Measurements from ENCODE around the gene SLC22A15.

The SLC22A15 gene

DNA sequence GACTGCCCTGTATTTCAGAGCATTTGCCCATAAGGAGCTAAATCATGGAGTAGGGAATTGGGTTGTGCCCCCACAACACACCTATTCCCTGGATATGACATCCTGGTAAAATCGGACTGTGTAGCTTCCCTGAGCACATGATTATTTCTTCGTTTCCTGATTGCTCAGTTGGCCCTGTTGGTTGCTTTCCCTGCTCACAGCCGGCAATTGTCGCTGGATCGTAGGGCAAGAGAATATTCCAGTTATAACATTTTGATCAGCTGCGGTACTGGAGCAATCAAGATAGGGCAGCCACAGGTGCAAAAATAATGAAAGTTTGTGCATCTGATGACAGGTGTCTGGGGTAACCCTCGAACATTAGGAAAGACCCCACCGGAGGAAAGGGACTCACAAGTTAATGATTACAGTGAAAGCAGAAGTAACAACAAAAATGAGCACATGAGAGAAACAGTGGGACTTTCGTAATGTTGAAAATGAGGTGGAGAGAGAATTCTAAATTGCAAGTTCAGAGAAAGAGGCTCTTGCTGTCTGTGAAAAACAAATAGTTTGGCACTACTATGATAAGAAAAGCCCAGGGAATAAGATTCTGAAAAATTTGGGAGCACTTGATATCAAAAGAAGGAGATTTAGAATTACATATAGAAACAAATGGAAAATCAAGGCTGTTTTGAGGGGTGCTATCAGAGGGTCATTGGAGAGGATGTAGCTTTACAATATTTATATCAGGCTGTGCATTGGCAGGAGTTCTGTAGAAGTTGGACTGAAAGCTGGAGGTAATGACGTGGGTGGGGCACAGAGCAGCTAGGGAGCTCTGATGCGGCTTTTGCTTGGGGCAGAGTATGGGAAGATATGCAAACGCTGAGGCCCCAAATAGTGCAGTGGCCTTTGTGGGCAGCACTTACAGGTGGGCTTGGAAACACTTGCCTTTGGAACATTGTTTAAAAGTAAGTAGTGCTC is 134.5 kb downstream of the SLC22A15 start, which contains the start of gene MAB21L3:
Gene MAB21L3, plus strand, starts transcription at position 833 of the 957 bp plus-strand sequence. CDS start 1,217 bp downstream, outside the sequence.
- no peak for FAIRE-seq

DNA sequence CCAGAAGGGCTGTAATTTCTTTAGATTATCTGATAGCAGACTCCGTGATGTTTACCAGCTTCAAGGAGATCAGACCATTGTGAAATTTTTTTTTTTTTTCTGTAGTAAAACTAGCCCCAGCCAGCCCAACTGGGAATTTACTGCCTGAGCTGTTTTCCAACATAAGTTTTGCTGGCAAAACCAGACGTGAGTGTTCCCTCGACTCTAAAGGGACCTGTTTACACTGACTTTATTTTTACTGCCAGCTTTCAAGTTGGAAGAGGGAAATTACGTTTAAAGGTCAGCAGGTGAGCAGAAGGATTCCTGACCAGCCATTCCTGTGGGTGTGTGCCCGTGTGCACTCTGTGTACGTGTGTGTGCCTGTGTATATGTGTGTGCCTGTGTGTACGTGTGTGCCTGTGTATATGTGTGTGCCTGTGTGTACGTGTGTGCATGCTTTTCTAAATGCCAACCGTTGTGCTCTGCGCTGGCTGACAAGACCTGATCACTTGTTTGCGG is 135.3 kb downstream of the SLC22A15 start:
- no peak for FAIRE-seq

DNA sequence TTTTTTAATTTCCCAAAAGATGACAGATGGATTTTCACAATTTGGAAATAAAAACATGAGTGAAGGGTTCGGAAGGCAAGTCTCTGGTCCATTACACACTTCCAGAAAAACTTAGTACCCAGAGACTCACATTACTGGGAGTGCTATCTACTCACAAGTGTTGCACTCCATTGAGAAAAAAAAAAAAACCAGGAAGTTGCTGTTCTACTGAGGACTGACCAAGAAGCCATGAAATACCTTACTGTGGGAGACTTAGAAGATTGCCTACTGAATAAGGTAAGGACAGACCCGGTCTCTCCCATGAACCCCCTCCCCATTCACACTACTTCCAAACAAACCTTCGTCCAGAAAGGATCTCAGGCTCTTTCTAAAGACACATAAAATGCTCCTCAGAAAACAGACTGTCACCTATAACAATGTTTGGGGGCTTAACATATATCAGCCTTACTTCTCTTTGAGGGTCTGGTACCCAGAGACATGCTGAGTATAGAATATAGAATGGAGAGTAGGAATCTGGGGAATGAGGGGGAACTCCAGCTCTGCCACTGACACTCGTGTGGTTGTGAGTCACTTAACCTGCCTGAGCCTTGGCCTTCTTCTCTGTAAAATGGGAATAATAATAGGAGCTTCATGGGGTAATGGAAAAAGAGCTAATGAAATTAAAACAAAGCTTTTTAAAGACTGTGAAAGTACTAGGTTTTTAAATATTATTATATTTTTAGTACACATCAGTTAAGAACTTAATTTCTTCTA is 136.3 kb downstream of the SLC22A15 start:
- no peak for FAIRE-seq

DNA sequence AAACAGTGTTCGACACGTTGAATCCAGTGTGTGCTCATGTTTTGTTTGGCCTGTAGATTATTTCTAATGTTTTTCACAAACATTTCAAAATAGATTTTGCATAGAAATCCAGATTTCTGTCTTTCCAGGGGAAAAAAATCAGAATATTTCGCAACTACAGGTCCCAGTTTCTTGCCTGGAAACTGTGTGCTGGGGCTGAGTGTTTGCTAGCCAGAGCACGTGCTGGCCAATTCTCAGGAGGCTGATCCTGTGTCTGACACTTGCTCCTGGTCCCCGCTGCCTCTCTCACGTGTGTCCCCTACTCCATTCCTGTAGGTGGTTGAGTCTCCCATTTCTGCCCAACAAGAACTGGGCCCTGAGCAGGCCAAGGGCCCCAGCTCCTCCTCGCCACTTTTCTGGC is 137.3 kb downstream of the SLC22A15 start:
- no peak for FAIRE-seq

DNA sequence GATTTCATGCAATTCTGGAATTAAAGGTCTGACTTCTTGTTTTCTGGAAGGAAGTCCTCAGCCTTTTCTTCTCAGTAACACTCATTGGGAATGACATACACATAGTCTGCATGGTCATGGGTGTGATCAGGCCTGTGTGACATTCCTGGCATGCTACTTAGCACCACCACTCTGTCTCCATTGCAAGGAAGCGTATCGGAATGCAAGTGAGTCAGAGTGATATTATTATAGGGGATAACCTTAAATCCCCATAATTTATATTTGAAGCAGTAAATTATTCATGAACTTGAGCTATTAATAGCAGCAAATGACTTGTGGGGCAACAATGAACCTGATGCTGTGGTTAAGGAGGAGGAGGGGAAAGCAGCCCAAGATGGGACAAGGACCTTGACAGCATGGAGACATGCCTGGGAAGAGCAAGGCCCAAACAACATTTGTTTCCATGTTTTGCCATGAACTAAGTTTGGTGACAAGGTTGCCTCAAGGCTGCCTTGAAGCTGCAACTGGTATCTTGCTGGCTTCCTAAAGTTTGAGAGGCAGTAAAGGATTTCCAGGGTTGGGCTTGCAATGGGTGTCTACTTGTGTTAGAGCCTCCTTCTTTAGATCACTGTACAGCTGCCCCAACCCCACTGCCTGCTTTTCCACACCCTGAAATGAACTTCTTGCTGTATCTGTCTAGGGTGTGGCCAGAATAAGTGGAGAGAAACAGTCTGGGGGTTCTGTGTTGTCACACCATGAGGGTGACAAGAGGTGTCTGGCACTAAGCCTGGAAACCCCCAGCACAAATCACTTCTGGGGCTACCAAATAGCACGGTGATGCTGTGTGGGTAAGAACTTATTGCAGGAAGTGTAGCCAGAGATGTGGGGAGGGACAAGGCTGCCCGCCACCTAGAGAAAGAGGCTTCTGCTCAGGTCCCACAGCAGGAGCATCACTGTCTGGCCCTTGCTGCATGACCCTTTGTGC is 139.4 kb downstream of the SLC22A15 start:
- no peak for FAIRE-seq

DNA sequence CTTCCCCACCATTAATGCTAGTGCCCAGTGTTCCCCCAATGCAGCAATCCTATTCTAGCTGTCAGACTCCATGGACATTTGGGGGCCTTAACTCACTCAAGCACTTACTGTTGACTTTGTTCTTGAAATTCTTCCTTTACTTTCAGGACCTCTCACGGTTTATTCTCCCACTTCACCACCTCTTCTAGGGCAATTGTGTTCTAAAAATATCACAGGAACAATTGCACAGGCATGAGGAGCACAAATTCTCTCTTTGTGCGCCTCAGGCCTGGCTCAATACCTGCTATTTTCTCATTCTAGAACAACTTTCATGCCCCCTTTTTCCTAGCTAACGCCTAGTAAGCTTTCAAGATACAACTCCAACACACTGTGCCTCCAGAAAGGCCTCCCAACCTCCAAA is 142.2 kb downstream of the SLC22A15 start:
- FAIRE-seq = no peak

All from TTC549 (cell line).